Stimulated activated naive CD4-positive, alpha-beta T cell (primary cell): ENCODE data around the gene TBX10.
"Not testable (repeated sequence)": the region's sequence is repeated elsewhere in the genome, so short reads cannot be mapped to it uniquely, and the experiment has no call there.

Source experiments
- DNase-seq, 6 experiments: peaks; one replicate each; lab custom pipeline; 2025; lab: John Stamatoyannopoulos, UW

The TBX10 gene

GRCh38 chr11:67631411-67631810 is 8.2 kb downstream of the TBX10 start:
- no peak for DNase-seq

GRCh38 chr11:67630943-67631331 is 8.6 kb downstream of the TBX10 start:
- DNase-seq: no peak

- DNase-seq: peak; percentile 90 to 99 (median 95)
Observed at GRCh38 chr11:67630228-67630942, 9.2 kb downstream of the TBX10 start.

GRCh38 chr11:67629386-67630227 is 10.0 kb downstream of the TBX10 start, which contains the start of gene NUDT8:
Gene NUDT8, minus strand, starts transcription at chr11:67629937. Its CDS starts 26 bp downstream, at chr11:67629911.
- DNase-seq: peak; percentile 73 to 91 (median 80)

GRCh38 chr11:67628710-67629385 is 10.7 kb downstream of the TBX10 start:
- no peak for DNase-seq

GRCh38 chr11:67627812-67628624 is 11.5 kb downstream of the TBX10 start:
- DNase-seq: no peak

- DNase-seq: no peak
Observed at GRCh38 chr11:67627441-67627811, 12.1 kb downstream of the TBX10 start.

GRCh38 chr11:67626970-67627369 is 12.6 kb downstream of the TBX10 start:
- DNase-seq: no peak

- not testable (repeated sequence) for DNase-seq
Observed at GRCh38 chr11:67626131-67626833, 13.3 kb downstream of the TBX10 start.

- not testable (repeated sequence) for DNase-seq
Observed at GRCh38 chr11:67623795-67624194, 15.8 kb downstream of the TBX10 start.

- not testable (repeated sequence) for DNase-seq
Observed at GRCh38 chr11:67622905-67623304, 16.7 kb downstream of the TBX10 start.

- DNase-seq: not testable (repeated sequence)
Observed at GRCh38 chr11:67621928-67622327, 17.6 kb downstream of the TBX10 start.

GRCh38 chr11:67620621-67621020 is 18.9 kb downstream of the TBX10 start:
- not testable (repeated sequence) for DNase-seq

- not testable (repeated sequence) for DNase-seq
Observed at GRCh38 chr11:67619683-67620618, 19.6 kb downstream of the TBX10 start.

GRCh38 chr11:67618901-67619659 is 20.5 kb downstream of the TBX10 start:
- DNase-seq: not testable (repeated sequence)

- DNase-seq: no peak
Observed at GRCh38 chr11:67617243-67617953, 22.2 kb downstream of the TBX10 start.

- DNase-seq: no peak
Observed at GRCh38 chr11:67616431-67617242, 22.9 kb downstream of the TBX10 start.
